Dermis blood vessel endothelial cell (primary cell): Measurements from ENCODE around the gene TFEB. TPM values are rescaled to one million over a fixed set of nuclear protein-coding genes. Genes with fewer than 3 reads are reported as not detected.
A peak's percentile ranks its signal among the peaks of the same experiment; 100 is the strongest.

Experiments used
- DNase-seq: peaks from one replicate; pipeline ENCODE4 v3.0.0; 2010
- total RNA-seq: library from RNA; depleted of rRNA; stranded (reverse); fragments of >200 nt; gene quantifications from 2 replicates; pipeline ENCODE4 v1.2.3, GENCODE V29; 2014

TFEB gene
- total RNA-seq, 1 donor from 2014 or later = 6.5 TPM

GRCh38 chr6:41705311-41705995 lies 30.0 kb downstream of the TFEB start:
- no peak for DNase-seq

GRCh38 chr6:41704656-41705310 lies 30.6 kb downstream of the TFEB start:
- no peak for DNase-seq

GRCh38 chr6:41704028-41704427 lies 31.4 kb downstream of the TFEB start:
- no peak for DNase-seq

- no peak for DNase-seq
Observed at GRCh38 chr6:41702771-41703494, 32.5 kb downstream of the TFEB start.

- no peak for DNase-seq
Observed at GRCh38 chr6:41702089-41702745, 33.2 kb downstream of the TFEB start.

- peak; percentile 38 for DNase-seq
Observed at GRCh38 chr6:41700463-41701347, 34.7 kb downstream of the TFEB start.

- DNase-seq = no peak
Observed at GRCh38 chr6:41699063-41699462, 36.3 kb downstream of the TFEB start.

- peak; percentile 78 for DNase-seq
Observed at GRCh38 chr6:41697861-41698781, 37.3 kb downstream of the TFEB start.

- no peak for DNase-seq
Observed at GRCh38 chr6:41696788-41697187, 38.6 kb downstream of the TFEB start.

- DNase-seq = no peak
Observed at GRCh38 chr6:41695825-41696224, 39.6 kb downstream of the TFEB start.

GRCh38 chr6:41694815-41695526 lies 40.4 kb downstream of the TFEB start:
- no peak for DNase-seq

GRCh38 chr6:41693281-41694240 lies 41.8 kb downstream of the TFEB start:
- DNase-seq = no peak

GRCh38 chr6:41692730-41693129 lies 42.7 kb downstream of the TFEB start:
- no peak for DNase-seq

- DNase-seq = no peak
Observed at GRCh38 chr6:41692080-41692675, 43.2 kb downstream of the TFEB start.

- DNase-seq = no peak
Observed at GRCh38 chr6:41691426-41692079, 43.9 kb downstream of the TFEB start.

GRCh38 chr6:41690541-41691330 lies 44.7 kb downstream of the TFEB start:
- DNase-seq = no peak
